ENCODE data around the gene OR2B6.

DNA sequence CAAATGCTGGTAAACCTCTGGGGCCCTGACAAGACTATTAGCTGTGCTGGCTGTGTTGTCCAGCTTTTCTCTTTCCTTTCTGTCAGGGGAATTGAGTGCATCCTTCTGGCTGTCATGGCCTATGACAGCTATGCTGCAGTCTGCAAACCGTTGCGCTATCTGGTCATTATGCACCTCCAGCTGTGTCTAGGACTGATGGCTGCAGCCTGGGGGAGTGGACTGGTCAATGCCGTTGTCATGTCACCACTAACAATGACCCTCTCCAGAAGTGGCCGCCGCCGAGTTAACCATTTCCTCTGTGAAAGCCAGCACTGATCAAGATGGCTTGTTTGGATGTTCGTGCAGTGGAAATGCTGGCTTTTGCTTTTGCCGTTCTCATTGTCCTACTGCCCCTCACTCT lies 20.3 kb downstream of the OR2B6 start:
- TF ChIP-seq NFYB (CRISPR knock-in tag; conservative IDR thresholded peaks at IDR 0.05; ENCODE audit: low read depth): no peak
- TF ChIP-seq SMAD3 (CRISPR knock-in tag; IDR thresholded peaks at IDR 0.05; ENCODE audit: borderline replicate concordance): no peak
- TF ChIP-seq, protein P1, sequence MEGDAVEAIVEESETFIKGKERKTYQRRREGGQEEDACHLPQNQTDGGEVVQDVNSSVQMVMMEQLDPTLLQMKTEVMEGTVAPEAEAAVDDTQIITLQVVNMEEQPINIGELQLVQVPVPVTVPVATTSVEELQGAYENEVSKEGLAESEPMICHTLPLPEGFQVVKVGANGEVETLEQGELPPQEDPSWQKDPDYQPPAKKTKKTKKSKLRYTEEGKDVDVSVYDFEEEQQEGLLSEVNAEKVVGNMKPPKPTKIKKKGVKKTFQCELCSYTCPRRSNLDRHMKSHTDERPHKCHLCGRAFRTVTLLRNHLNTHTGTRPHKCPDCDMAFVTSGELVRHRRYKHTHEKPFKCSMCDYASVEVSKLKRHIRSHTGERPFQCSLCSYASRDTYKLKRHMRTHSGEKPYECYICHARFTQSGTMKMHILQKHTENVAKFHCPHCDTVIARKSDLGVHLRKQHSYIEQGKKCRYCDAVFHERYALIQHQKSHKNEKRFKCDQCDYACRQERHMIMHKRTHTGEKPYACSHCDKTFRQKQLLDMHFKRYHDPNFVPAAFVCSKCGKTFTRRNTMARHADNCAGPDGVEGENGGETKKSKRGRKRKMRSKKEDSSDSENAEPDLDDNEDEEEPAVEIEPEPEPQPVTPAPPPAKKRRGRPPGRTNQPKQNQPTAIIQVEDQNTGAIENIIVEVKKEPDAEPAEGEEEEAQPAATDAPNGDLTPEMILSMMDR (IDR thresholded peaks at IDR 0.05): no peak
- no peak for TF ChIP-seq ZNF317 (CRISPR knock-in tag; IDR thresholded peaks at IDR 0.05; ENCODE audit: borderline replicate concordance, low read depth)
- TF ChIP-seq ZNF121 (CRISPR knock-in tag; IDR thresholded peaks at IDR 0.05): no peak
- TF ChIP-seq, protein P2, sequence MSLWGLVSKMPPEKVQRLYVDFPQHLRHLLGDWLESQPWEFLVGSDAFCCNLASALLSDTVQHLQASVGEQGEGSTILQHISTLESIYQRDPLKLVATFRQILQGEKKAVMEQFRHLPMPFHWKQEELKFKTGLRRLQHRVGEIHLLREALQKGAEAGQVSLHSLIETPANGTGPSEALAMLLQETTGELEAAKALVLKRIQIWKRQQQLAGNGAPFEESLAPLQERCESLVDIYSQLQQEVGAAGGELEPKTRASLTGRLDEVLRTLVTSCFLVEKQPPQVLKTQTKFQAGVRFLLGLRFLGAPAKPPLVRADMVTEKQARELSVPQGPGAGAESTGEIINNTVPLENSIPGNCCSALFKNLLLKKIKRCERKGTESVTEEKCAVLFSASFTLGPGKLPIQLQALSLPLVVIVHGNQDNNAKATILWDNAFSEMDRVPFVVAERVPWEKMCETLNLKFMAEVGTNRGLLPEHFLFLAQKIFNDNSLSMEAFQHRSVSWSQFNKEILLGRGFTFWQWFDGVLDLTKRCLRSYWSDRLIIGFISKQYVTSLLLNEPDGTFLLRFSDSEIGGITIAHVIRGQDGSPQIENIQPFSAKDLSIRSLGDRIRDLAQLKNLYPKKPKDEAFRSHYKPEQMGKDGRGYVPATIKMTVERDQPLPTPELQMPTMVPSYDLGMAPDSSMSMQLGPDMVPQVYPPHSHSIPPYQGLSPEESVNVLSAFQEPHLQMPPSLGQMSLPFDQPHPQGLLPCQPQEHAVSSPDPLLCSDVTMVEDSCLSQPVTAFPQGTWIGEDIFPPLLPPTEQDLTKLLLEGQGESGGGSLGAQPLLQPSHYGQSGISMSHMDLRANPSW (CRISPR knock-in tag; conservative IDR thresholded peaks at IDR 0.05; ENCODE audit: low read depth): no peak
- no peak for TF ChIP-seq CREB1 (CRISPR knock-in tag; IDR thresholded peaks at IDR 0.05)
- TF ChIP-seq, protein P3, sequence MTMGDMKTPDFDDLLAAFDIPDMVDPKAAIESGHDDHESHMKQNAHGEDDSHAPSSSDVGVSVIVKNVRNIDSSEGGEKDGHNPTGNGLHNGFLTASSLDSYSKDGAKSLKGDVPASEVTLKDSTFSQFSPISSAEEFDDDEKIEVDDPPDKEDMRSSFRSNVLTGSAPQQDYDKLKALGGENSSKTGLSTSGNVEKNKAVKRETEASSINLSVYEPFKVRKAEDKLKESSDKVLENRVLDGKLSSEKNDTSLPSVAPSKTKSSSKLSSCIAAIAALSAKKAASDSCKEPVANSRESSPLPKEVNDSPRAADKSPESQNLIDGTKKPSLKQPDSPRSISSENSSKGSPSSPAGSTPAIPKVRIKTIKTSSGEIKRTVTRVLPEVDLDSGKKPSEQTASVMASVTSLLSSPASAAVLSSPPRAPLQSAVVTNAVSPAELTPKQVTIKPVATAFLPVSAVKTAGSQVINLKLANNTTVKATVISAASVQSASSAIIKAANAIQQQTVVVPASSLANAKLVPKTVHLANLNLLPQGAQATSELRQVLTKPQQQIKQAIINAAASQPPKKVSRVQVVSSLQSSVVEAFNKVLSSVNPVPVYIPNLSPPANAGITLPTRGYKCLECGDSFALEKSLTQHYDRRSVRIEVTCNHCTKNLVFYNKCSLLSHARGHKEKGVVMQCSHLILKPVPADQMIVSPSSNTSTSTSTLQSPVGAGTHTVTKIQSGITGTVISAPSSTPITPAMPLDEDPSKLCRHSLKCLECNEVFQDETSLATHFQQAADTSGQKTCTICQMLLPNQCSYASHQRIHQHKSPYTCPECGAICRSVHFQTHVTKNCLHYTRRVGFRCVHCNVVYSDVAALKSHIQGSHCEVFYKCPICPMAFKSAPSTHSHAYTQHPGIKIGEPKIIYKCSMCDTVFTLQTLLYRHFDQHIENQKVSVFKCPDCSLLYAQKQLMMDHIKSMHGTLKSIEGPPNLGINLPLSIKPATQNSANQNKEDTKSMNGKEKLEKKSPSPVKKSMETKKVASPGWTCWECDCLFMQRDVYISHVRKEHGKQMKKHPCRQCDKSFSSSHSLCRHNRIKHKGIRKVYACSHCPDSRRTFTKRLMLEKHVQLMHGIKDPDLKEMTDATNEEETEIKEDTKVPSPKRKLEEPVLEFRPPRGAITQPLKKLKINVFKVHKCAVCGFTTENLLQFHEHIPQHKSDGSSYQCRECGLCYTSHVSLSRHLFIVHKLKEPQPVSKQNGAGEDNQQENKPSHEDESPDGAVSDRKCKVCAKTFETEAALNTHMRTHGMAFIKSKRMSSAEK (CRISPR knock-in tag; IDR thresholded peaks at IDR 0.05; ENCODE audit: borderline replicate concordance): no peak
- TF ChIP-seq, protein P4, sequence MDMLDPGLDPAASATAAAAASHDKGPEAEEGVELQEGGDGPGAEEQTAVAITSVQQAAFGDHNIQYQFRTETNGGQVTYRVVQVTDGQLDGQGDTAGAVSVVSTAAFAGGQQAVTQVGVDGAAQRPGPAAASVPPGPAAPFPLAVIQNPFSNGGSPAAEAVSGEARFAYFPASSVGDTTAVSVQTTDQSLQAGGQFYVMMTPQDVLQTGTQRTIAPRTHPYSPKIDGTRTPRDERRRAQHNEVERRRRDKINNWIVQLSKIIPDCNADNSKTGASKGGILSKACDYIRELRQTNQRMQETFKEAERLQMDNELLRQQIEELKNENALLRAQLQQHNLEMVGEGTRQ (CRISPR knock-in tag; IDR thresholded peaks at IDR 0.05): no peak
- TF ChIP-seq TCF7 (CRISPR knock-in tag; IDR thresholded peaks at IDR 0.05; ENCODE audit: low read depth): no peak
